ENCODE measurements around the gene HECTD2. TPM values are rescaled to one million over a fixed set of nuclear protein-coding genes. Genes with fewer than 3 reads are reported as not detected.
"Not testable (repeated sequence)": the region's sequence is repeated elsewhere in the genome, so short reads cannot be mapped to it uniquely, and the experiment has no call there.

HECTD2 gene
- total RNA-seq, 1 experiment from 2014 or later, result 9.4 TPM

- ATAC-seq, result no peak
- H3K4me3 Mint-ChIP-seq, result no peak overlapping the region
- TF ChIP-seq ERG (CRISPR knock-in tag; IDR thresholded peaks at IDR 0.05), result no peak
- no peak for TF ChIP-seq JUN (CRISPR knock-in tag; IDR thresholded peaks at IDR 0.05)
- no peak for TF ChIP-seq ARID4B (CRISPR knock-in tag; IDR thresholded peaks at IDR 0.05; ENCODE audit: borderline replicate concordance)
- TF ChIP-seq CDX4 (CRISPR knock-in tag; IDR thresholded peaks at IDR 0.05; ENCODE audit: borderline replicate concordance), result no peak
- no peak for TF ChIP-seq FOXJ3 (CRISPR knock-in tag; IDR thresholded peaks at IDR 0.05; ENCODE audit: borderline replicate concordance)
- TF ChIP-seq KAT7 (CRISPR knock-in tag; IDR thresholded peaks at IDR 0.05; ENCODE audit: borderline replicate concordance), result no peak
- TF ChIP-seq ZNF425 (CRISPR knock-in tag; conservative IDR thresholded peaks at IDR 0.05), result no peak
- TF ChIP-seq CREB1 (CRISPR knock-in tag; IDR thresholded peaks at IDR 0.05), result no peak
- no peak for TF ChIP-seq EMX1 (CRISPR knock-in tag; IDR thresholded peaks at IDR 0.05)
- no peak for TF ChIP-seq ATF3 (CRISPR knock-in tag; conservative IDR thresholded peaks at IDR 0.05)
- no peak for TF ChIP-seq ATF6 (CRISPR knock-in tag; IDR thresholded peaks at IDR 0.05)
- no peak for TF ChIP-seq MLX (CRISPR knock-in tag; IDR thresholded peaks at IDR 0.05)
- no peak for DNase-seq (ENCODE audit: low spot score)
- peaks cover 54% of the 10 kb centered on the region for H3K9me3 Mint-ChIP-seq
- no peaks in the 10 kb centered on the region for H3K27me3 Mint-ChIP-seq (ENCODE audit: low read depth)
- H3K36me3 Mint-ChIP-seq, result peaks cover 43% of the 10 kb centered on the region
- CTCF ChIA-PET, result no interaction called here
- no peak overlapping the region for H3K27ac Mint-ChIP-seq
- H3K4me1 Mint-ChIP-seq, result no peaks in the 10 kb centered on the region
- POLR2A ChIA-PET, result no interaction called here
Observed at GRCh38 chr10:91453535-91453934, 43.4 kb downstream of the HECTD2 start.

GRCh38 chr10:91455135-91455534, 45.0 kb downstream of the HECTD2 start:
- CTCF ChIA-PET; POLR2A ChIA-PET; H3K27ac Mint-ChIP-seq; H3K4me1 Mint-ChIP-seq; H3K4me3 Mint-ChIP-seq; ATAC-seq; DNase-seq (ENCODE audit: low spot score); H3K27me3 Mint-ChIP-seq (ENCODE audit: low read depth): not testable (repeated sequence)
- Mint-ChIP-seq H3K9me3 (peaks cover 41% of the 10 kb centered on the region), H3K36me3 (peaks cover 36% of the 10 kb centered on the region)
